ENCODE measurements around the gene LAMC3.
"Not testable (repeated sequence)": the region's sequence is repeated elsewhere in the genome, so short reads cannot be mapped to it uniquely, and the experiment has no call there.

Gene LAMC3

DNA sequence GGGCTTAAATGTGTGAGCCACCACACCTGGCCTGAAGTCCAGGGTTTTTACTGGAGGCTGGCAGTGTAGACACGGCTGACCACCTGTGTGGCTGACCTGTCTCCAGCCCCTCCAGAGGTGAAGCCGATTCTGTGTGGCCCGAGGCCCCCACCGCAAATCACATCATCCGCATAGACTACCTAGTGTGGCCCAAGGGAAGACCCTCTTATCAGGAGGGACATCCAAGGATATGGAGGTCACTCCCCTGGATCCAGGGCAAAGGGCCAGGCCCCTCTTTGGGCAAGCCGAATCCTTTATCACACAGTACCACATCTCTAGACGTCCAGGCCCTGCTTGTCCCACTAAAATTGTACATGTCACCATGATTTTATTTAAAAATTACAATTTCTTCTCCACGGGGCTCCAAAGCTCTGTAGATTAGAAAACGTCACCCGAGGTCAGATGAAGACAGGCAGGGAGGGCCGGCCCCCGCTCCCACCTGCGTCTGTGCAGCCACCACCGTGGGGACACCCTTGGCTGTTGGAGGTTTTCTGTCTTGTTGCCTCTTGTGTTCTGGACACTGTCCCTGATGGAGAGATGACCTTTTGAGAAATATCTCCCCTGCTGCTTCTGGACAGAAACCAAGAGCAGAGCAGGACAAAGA lies 20.1 kb downstream of the LAMC3 start:
- DNase-seq (ENCODE audit: low spot score), result no peak

- no peak for DNase-seq (ENCODE audit: low spot score)
Observed at GRCh38 chr9:131029574-131029952, 20.6 kb downstream of the LAMC3 start.

GRCh38 chr9:131030239-131031004 lies 21.4 kb downstream of the LAMC3 start:
- no peak for DNase-seq (ENCODE audit: low spot score)

DNA sequence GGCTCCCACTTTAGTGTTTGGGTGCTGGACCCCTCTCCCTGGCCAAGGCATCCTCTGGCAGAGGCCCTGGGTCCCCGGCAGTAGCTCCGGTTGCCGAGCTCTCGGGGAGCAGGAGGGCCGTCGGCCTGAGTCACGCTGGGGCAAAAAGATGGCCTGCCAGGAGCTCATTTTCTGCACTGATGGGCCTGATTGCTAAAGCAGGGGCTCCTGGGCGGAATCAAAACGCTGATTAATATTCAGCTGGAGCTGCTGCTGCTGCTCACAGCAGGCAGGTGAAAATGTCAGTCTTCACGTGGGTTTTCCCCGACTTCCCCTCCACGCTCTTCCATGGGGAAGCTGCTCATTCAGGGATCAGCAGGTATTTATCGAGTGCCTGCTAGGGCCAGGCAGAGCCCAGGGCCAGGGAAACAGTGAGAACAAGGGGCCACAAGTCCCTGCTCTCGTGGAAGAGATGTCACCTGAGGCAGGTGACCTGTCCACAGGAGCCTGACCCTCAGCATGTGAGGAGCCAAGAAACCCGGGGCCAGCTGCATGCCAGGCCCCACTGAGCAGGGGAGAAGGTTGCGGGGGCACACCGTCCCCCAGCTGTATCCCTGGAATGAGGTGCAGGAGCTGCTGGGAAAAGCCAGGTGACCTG lies 22.1 kb downstream of the LAMC3 start:
- DNase-seq (ENCODE audit: low spot score), result no peak

- DNase-seq (ENCODE audit: low spot score), result no peak
Observed at GRCh38 chr9:131031642-131032005, 22.6 kb downstream of the LAMC3 start.

GRCh38 chr9:131032384-131032783 lies 23.4 kb downstream of the LAMC3 start:
- no peak for DNase-seq (ENCODE audit: low spot score)

- DNase-seq (ENCODE audit: low spot score), result no peak
Observed at GRCh38 chr9:131033269-131034224, 24.6 kb downstream of the LAMC3 start.

DNA sequence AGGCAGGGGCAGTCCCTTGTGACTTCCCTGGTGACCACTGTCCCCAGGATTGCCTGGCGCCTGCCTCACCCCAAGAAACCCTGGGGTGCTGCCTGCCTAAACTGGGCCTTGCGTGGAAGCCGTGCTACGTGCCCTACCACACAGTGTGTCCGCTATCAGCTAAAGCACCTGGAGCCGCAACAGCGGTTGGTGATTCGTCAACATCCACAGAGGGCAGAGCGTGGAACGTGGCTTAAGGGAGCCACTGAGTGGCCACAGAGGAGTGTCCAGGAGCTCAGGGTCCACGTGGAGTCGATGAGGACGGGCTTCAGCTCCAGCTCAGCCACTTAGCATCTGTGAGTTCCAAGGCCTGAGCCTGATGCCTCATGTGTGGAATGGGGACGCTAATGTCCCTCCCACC lies 25.3 kb downstream of the LAMC3 start:
- no peak for DNase-seq (ENCODE audit: low spot score)

DNA sequence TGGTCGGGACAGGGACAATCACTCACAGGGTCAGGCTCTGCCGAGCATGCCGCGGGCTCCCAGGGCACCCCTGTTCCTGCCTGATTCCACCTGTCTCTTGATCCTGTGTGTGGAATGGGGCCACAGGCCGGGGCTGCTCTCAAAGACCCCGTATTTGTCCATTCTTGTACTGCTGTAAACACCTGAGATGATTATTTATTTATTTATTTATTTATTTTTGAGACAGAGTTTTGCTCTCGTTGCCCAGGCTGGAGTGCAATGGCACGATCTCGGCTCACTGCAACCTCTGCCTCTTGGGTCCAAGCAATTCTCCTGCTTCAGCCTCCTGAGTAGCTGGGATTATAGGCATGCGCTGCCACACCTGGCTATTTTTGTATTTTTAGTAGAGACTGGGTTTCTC lies 25.8 kb downstream of the LAMC3 start:
- DNase-seq (ENCODE audit: low spot score), result not testable (repeated sequence)

- DNase-seq (ENCODE audit: low spot score), result no peak
Observed at GRCh38 chr9:131035548-131035947, 26.6 kb downstream of the LAMC3 start.

- no peak for DNase-seq (ENCODE audit: low spot score)
Observed at GRCh38 chr9:131036071-131036470, 27.1 kb downstream of the LAMC3 start.

DNA sequence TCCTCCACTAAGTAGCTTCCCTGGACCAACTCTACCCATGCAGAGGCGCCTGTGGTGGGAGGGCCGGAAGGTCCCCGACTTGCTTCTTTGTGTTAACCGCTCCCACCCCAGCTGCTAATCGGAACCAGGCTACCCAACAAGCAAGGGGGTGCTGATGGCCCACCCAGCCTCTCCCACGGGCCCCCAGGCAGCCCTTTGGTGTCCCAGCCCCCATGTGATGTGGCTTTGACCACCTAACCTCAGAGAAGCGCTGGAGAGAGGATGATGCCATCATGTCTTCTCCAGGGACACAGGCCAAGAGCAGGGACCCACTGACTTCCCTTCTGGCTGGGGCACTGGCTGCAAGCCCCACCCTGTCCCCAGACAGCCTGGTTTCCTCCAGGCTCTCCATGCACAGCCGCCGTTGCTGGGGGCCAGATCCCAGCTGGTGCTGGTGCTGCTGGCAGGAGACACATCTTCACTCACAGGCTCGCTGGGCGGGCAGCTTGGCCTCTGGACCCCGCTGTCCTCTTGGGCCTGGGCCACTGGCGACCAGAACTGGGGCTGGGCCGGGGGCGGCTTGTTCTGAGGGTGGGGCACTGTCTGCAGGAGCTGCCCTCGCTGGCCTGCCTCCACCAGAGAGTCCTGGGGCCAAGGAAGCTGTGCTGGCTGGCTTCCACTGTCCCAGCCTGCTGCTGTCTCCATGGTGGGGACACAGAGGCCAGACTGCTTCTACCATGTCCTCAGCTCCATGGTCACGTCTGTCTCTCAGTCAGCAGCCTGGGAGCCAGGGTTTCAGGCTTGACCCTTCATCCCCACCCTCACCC lies 27.8 kb downstream of the LAMC3 start:
- no peak for DNase-seq (ENCODE audit: low spot score)

DNA sequence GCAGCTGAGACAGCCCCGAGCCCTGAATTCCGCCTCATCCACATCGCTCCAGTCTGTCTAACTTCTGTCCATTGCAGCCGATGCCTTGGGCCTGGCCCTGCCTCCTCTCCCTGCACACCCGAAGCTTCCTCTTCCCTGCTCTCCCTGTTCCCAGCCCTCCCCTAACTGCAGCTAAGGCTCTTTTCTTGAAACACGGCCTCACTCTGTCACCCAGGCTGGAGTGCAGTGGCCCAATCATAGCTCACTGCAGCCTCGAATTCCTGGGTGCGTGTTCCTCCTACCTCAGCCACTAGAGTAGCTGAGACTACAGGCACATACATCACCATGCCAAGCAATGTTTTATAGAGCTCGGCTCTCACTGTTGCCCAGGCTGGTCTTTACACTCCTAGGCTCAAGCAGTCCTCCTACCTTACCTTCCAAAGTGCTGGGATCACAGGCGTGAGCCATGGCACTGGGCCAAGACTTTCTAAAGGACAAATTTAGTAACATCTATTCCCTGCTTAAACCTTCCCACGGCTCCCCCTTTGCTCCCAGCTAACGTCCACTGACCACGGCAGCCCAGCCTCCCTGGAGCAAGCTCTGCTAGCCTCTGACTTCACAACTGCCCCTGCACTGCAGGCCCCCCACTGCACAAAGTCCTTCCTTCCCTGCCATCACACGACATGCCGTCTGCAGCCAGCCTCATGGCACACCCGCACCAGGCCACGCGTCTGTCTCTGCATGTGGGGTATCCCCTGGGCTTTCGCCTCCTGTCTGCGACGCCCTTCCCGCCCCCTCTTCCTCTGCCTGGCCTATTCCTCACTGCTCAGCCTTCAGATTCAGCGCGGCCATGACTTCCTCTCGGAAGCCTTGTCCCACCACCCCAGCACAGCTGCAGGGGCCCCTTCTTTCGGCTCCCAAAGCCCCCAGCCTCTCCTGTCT lies 28.6 kb downstream of the LAMC3 start:
- no peak for DNase-seq (ENCODE audit: low spot score)

GRCh38 chr9:131038256-131039128 lies 29.5 kb downstream of the LAMC3 start:
- DNase-seq (ENCODE audit: low spot score), result no peak

DNA sequence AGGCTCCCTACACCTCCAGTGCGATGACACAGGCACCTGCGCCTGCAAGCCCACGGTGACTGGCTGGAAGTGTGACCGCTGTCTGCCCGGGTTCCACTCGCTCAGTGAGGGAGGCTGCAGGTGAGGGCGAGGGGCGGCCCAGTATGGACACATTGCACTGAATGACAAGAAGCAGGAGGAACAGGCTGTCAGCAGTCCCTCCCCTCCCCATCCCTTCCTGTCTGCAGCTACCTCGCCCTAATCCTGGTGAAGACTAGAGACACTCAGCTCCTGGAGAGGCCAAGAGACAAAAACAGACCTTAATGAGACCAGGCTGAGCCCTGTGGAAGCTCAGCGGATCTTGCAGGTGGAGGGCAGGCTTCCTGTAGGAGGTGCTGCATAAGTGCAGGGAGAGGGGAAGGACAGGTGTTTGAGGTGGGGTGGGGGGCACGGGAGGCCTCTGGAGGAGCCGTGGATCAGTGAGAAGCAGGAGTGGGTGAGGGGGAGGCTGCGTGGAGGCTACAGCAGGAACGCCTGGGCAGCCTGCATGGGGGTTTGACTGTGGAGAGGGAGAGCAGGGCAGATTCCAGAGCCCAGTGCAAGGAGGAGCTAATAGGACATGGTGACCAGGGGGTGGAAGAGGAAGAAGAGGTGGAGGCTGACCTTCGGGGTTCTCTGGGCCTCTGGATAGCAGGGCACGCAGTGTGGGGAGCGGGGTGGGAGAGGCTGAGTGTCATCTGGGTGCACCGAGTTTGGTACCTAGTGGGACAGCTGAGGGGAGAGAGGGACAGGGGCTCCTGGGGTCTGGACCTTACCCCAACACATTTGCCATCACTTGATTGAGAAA lies 30.4 kb downstream of the LAMC3 start:
- DNase-seq (ENCODE audit: low spot score), result no peak

DNA sequence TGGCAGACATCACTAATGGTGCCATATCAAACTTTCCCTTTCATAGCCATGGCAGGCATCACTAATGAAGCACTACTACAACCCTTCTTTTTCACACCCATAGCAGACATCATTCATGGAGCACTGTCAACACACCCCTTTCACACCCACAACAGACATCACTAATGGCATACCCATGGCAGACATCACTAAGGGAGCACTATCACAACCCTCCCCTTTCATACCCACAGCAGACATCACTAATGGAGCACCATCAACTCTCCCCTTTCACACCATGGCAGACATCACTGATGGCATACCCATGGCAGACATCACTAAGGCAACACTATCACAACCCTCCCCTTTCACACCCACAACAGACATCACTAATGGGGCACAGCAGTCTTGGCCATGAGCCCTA lies 33.7 kb downstream of the LAMC3 start:
- DNase-seq (ENCODE audit: low spot score), result no peak

- DNase-seq (ENCODE audit: low spot score), result no peak
Observed at GRCh38 chr9:131043087-131043486, 34.1 kb downstream of the LAMC3 start.

DNA sequence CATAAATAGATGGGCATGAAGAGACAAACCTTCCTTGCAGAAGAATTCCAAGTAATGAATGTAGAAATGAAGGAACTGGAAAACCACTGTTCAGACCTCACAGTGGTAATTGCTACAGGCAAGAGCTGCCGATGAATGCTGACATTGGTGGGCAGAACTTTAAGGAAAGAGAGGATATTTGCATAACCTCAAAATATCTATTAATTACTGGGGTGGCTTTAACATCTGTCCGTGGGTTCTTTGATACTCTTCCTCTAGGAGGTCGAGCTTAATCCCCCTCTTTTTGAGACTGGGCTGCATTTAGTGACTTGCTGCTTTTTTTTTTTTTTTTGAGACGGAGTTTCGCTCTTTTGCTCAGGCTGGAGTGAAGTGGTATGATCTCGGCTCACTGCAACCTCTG lies 34.7 kb downstream of the LAMC3 start:
- no peak for DNase-seq (ENCODE audit: low spot score)
